Spleen (tissue), 7 donors: ENCODE results near the gene FBXO28.

Experiments used
- CTCF ChIP-seq, 11 experiments: fragments of 200-600 bp in 7 of 11; fragments of 450-650 bp in 4 of 11; sonication (generic) in 4 of 11; IDR thresholded peaks in 8 of 11; conservative IDR thresholded peaks in 3 of 11; 1 replicate in 7 of 11; 2 replicates in 4 of 11; pipeline versions ENCODE4 v1.4.0 to v1.8.0; 2016 to 2021; ENCODE audit warnings: antibody characterized with exemption in 11 of 11, inconsistent platforms in 4 of 11, mild to moderate bottlenecking in 1 of 11
- POLR2AphosphoS5 ChIP-seq, 3 donors: sonication (generic); formaldehyde crosslinking; IDR thresholded peaks; one replicate each; pipeline ENCODE4 v1.5.1; 2017; ENCODE audit warnings: antibody characterized with exemption in 3 of 3
- donor health status: DM: no; HTN: no; CAD: no; lungs with moderate emphysema.
- donor health status: DM: no; HTN: no; CAD: no.
- donor health status: DM: no; HTN: no; CAD: no.

- TF ChIP-seq POLR2AphosphoS5 (IDR thresholded peaks at IDR 0.05) (no peak), CTCF (IDR thresholded peaks at IDR 0.05 in 8 of 11, conservative IDR thresholded peaks at IDR 0.05 in 3 of 11) (no peak)
These were observed 14.3 kb downstream of the FBXO28 start for GRCh38 chr1:224127925-224128819.
